B cell (primary cell): ENCODE data around the gene PLCG1. TPM values are rescaled to one million over a fixed set of nuclear protein-coding genes. Genes with fewer than 3 reads are reported as not detected.

ENCODE experiments used
- ATAC-seq: fragments of 200-7000 bp; cut with Tn5 transposase; one replicate; pipeline ENCODE4 v1.10.0; 2021; ENCODE audit warnings: low read depth, mild to moderate bottlenecking, moderate number of reproducible peaks, moderate library complexity
- CTCF ChIA-PET: fragments of 350-600 bp; sonication (Branson Sonifier 250); formaldehyde crosslinking; loops from one replicate; lab custom pipeline; 2021; ENCODE audit warnings: antibody characterized with exemption, inconsistent platforms; lab: Charles Lee
- POLR2A ChIA-PET: fragments of 350-600 bp; sonication (Branson Sonifier 250); formaldehyde crosslinking; loops from one replicate; lab custom pipeline; 2021; ENCODE audit warnings: antibody characterized with exemption; lab: Charles Lee
- DNase-seq: peaks from one replicate; pipeline ENCODE4 v3.0.0; 2013
- H2AFZ ChIP-seq: 2 replicates; pipeline ENCODE4 v1.6.1; 2012; ENCODE audit warnings: mild to moderate bottlenecking, low read depth, low read length; ENCODE audit not compliant: insufficient read depth, poor library complexity, severe bottlenecking
- H3K27ac ChIP-seq, 2 donors: 1 replicate in 1 of 2; 2 replicates in 1 of 2; pipeline ENCODE4 v1.5.1; 2012 to 2013; ENCODE audit warnings: low read length in 2 of 2, mild to moderate bottlenecking in 2 of 2, moderate library complexity in 1 of 2
- H3K27me3 ChIP-seq, 4 experiments: fragments of 200-600 bp in 1 of 4; sonication (generic) in 1 of 4; replicated peaks in 1 of 4; 1 replicate in 2 of 4; 2 replicates in 2 of 4; pipeline versions ENCODE4 v1.6.1 to v1.7.0; 2013 to 2016; ENCODE audit warnings: low read length in 3 of 4, mild to moderate bottlenecking in 2 of 4, mixed read lengths in 1 of 4, moderate library complexity in 1 of 4; ENCODE audit not compliant: insufficient read depth in 4 of 4, control insufficient read depth in 3 of 4; ENCODE audit errors: control extremely low read depth in 1 of 4
- H3K36me3 ChIP-seq, 2 experiments: replicated peaks in 1 of 2; 1 replicate in 1 of 2; 2 replicates in 1 of 2; pipeline versions ENCODE4 v1.6.1 to v1.7.1; 2013; ENCODE audit warnings: low read length in 1 of 2; ENCODE audit not compliant: insufficient read depth in 2 of 2, control insufficient read depth in 1 of 2; ENCODE audit errors: control extremely low read depth in 1 of 2, extremely low read depth in 1 of 2
- H3K4me1 ChIP-seq, 2 donors: fragments of 200-600 bp in 1 of 2; sonication (generic) in 1 of 2; 1 replicate in 1 of 2; 2 replicates in 1 of 2; pipeline versions ENCODE4 v1.5.1 to v1.6.1; 2013 to 2017; ENCODE audit warnings: low read length in 2 of 2; ENCODE audit not compliant: control insufficient read depth in 2 of 2, insufficient read depth in 2 of 2
- H3K4me2 ChIP-seq: replicated peaks from 2 replicates; pipeline ENCODE3; 2012; ENCODE audit warnings: mild to moderate bottlenecking, low read depth, low read length; ENCODE audit not compliant: poor library complexity, severe bottlenecking
- H3K4me3 ChIP-seq, 5 experiments: fragments of 200-600 bp in 1 of 5; sonication (generic) in 1 of 5; 1 replicate in 3 of 5; 2 replicates in 2 of 5; pipeline versions ENCODE4 v1.5.1 to v1.7.0; 2011 to 2016; ENCODE audit warnings: low read length in 4 of 5, mild to moderate bottlenecking in 4 of 5, low read depth in 2 of 5, control low read depth in 1 of 5, moderate library complexity in 1 of 5; ENCODE audit not compliant: insufficient read depth in 1 of 5; ENCODE audit errors: control extremely low read depth in 1 of 5, extremely low read depth in 1 of 5
- H3K79me2 ChIP-seq: fragments of 200-600 bp; sonication (generic); one replicate; pipeline ENCODE4 v1.6.0; 2016; ENCODE audit warnings: low read length; ENCODE audit not compliant: control insufficient read depth, insufficient read depth
- H3K9ac ChIP-seq: fragments of 200-600 bp; sonication (generic); 2 replicates; pipeline ENCODE4 v1.6.1; 2017; ENCODE audit warnings: mild to moderate bottlenecking, low read length, moderate library complexity
- H3K9me3 ChIP-seq, 3 donors: one replicate each; pipeline versions ENCODE4 v1.6.1 to v1.7.1; 2013; ENCODE audit warnings: low read length in 2 of 3; ENCODE audit not compliant: control insufficient read depth in 2 of 3, insufficient read depth in 1 of 3; ENCODE audit errors: control extremely low read depth in 1 of 3
- H4K20me1 ChIP-seq: 2 replicates; pipeline ENCODE4 v1.6.0; 2012; ENCODE audit warnings: mild to moderate bottlenecking, low read length; ENCODE audit not compliant: insufficient read depth, control insufficient read depth, poor library complexity, severe bottlenecking
- H3K27ac Mint-ChIP-seq: one replicate; pipeline ENCODE4 v1.8.0; 2021; ENCODE audit warnings: mixed read lengths
- H3K27me3 Mint-ChIP-seq: one replicate; pipeline ENCODE4 v1.8.0; 2021; ENCODE audit warnings: mixed read lengths
- H3K4me1 Mint-ChIP-seq: one replicate; pipeline ENCODE4 v1.8.0; 2021; ENCODE audit warnings: mixed read lengths
- H3K4me3 Mint-ChIP-seq: one replicate; pipeline ENCODE4 v1.8.0; 2021; ENCODE audit warnings: mixed read lengths
- H3K9me3 Mint-ChIP-seq: one replicate; pipeline ENCODE4 v1.8.0; 2022; ENCODE audit warnings: mixed read lengths; ENCODE audit not compliant: insufficient read depth
- EZH2 ChIP-seq: IDR thresholded peaks from 2 replicates; pipeline ENCODE4 v1.6.1; 2012; ENCODE audit warnings: borderline replicate concordance, low read depth, mild to moderate bottlenecking, moderate library complexity, low read length; ENCODE audit not compliant: insufficient read depth, poor library complexity, severe bottlenecking
- WGBS: methylation state at CpG from one replicate; pipeline ENCODE4 v1.1.5; 2013; ENCODE audit warnings: missing lambda C conversion rate; ENCODE audit not compliant: insufficient coverage; 5-methylcytosine and 5-hydroxymethylcytosine counted together
- intact Hi-C: fragments of 100-400 bp; cut with micrococcal nuclease; formaldehyde crosslinking; loops from one replicate; pipeline ENCODE4 v1.10.0; 2022
- polyA plus RNA-seq: library from polyadenylated mRNA; depleted of rRNA; stranded (reverse); fragments of >200 nt; gene quantifications from 2 replicates; pipeline ENCODE4 v1.2.3, GENCODE V29; 2012
- total RNA-seq, 2 donors: library from RNA; stranded (reverse); fragments of 120-200 nt in 1 of 2; gene quantifications; 1 replicate in 1 of 2; 2 replicates in 1 of 2; pipeline versions ENCODE4 v1.2.3 to v1.2.4, GENCODE V29; 2013 to 2022
- TF ChIP-seq, protein P1 (sequence below): fragments of 200-600 bp; IDR thresholded peaks from one replicate; pipeline ENCODE4 v1.8.0; 2022; ENCODE audit warnings: antibody characterized with exemption, mild to moderate bottlenecking

Gene PLCG1
- total and polyA plus RNA-seq, 2 donors (not counting 1 experiment from before 2014, with no cell fraction given) = 98.7 to 101 TPM

DNA sequence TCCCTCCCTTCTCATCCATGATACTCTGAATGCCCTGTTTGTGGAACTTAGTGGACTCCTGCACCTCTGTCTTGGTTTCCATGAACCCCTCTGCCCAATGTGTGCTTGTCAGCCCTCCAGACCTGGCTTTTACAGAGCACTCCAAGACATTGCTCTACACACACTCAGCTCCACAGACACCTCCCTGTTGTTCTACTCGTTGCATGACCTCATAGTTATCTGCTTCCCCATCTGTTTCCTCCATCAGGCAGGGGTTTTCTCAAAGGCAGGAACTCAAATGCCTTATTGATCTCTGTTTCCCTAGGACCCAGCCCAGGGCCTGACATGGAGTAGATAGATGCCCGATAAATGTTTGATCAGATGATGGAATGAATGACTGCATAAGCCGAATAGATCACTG, 13.3 kb downstream of the PLCG1 start:
- peak overlapping the region; percentile 74 for H3K27ac Mint-ChIP-seq
- H3K27me3 Mint-ChIP-seq = no peaks in the 10 kb centered on the region
- no peaks in the 10 kb centered on the region for H3K9me3 Mint-ChIP-seq
- Histone ChIP-seq H3K36me3 (no peaks in the 10 kb centered on the region), H3K4me2 (no peak overlapping the region), H3K9ac (no peak overlapping the region), H3K9me3 (no peaks in the 10 kb centered on the region), H3K27me3 (no peaks in the 10 kb centered on the region), H3K79me2 (peaks cover 60% of the 10 kb centered on the region), H2AFZ (no peak overlapping the region), H3K27ac (peak overlapping the region; percentile 19 to 23), H3K4me3 (no peak overlapping the region), H4K20me1 (peaks cover 24% of the 10 kb centered on the region), H3K4me1 (peaks cover 32 to 41% of the 10 kb centered on the region in 2 donors)
- ChIA-PET CTCF (interaction anchor here (0.8 to 12.9 kb wide), 4 partner anchors 13 to 553 kb away, joined by 3 to 122 read pairs (median 6); partner anchors contain the start of gene PLCG1), POLR2A (interaction anchor here (1.1 kb wide), 1 partner anchor 12 kb away, joined by 4 read pairs; no protein-coding TSS in a partner anchor)
- H3K4me1 Mint-ChIP-seq = peaks cover 72% of the 10 kb centered on the region
- no peak for ATAC-seq
- WGBS = 41% methylated on average over 3 of the region's 3 CpGs
- TF ChIP-seq EZH2 = no peak
- TF ChIP-seq, protein P1, sequence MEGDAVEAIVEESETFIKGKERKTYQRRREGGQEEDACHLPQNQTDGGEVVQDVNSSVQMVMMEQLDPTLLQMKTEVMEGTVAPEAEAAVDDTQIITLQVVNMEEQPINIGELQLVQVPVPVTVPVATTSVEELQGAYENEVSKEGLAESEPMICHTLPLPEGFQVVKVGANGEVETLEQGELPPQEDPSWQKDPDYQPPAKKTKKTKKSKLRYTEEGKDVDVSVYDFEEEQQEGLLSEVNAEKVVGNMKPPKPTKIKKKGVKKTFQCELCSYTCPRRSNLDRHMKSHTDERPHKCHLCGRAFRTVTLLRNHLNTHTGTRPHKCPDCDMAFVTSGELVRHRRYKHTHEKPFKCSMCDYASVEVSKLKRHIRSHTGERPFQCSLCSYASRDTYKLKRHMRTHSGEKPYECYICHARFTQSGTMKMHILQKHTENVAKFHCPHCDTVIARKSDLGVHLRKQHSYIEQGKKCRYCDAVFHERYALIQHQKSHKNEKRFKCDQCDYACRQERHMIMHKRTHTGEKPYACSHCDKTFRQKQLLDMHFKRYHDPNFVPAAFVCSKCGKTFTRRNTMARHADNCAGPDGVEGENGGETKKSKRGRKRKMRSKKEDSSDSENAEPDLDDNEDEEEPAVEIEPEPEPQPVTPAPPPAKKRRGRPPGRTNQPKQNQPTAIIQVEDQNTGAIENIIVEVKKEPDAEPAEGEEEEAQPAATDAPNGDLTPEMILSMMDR = no peak
- no peak overlapping the region for H3K4me3 Mint-ChIP-seq
- no peak for DNase-seq
- intact Hi-C loops = no loop called here

DNA sequence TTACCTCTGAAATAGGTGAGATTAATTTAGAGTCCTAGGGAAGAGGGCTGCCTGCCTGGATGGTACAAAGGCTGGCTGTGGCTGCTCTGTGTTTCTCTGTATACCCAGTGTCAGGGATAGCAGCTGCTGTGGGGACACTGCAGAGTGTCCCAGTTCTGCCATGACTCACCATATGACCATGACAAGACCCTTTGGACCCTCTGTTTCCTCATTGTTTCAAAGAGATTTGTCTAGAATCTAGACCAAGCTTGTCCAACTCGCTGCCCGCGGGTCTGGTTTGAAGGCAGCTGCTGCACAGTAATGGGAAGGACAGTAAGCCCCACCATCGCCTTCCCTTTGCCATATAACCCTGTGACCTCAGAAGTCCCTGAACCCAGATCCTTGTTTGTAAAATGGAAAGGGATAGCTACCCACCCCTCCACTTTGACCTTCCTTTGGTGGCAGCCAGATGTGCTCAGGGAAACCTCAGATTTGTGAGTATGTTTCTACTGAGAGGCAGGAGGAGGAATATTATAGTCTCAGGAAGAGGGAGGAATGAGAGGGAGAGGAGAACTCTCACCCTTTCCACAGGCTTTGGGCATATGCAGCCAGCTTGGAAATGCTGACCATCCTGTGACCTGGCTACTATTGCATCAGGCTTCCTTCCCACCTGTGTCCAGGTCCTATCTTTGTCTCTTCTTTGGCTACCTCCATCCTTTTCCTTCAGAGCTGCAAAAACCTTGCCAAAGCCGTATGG, 14.0 kb downstream of the PLCG1 start:
- peaks cover 54% of the 10 kb centered on the region for H3K79me2 ChIP-seq
- intact Hi-C loops = no loop called here

More for the DNA sequence above, 14.0 kb downstream of the PLCG1 start:
- H3K4me1 Mint-ChIP-seq = peaks cover 72% of the 10 kb centered on the region
- ATAC-seq (no peak), DNase-seq (no peak)
- no peaks in the 10 kb centered on the region for H3K27me3 ChIP-seq
- no peak for TF ChIP-seq EZH2
- TF ChIP-seq, protein P1 = no peak
- 92% methylated on average over 3 of the region's 5 CpGs for WGBS
- peak overlapping the region in 1 of 2 donors; percentile 23 for H3K27ac ChIP-seq
- H3K4me2 ChIP-seq = no peak overlapping the region
- H4K20me1 ChIP-seq = peaks cover 18% of the 10 kb centered on the region
- no peaks in the 10 kb centered on the region for H3K27me3 Mint-ChIP-seq
- no peak overlapping the region for H3K4me3 Mint-ChIP-seq
- ChIA-PET CTCF (interaction anchor here (0.8 to 12.9 kb wide), 4 partner anchors 14 to 553 kb away, joined by 3 to 122 read pairs (median 6); partner anchors contain the start of gene PLCG1), POLR2A (interaction anchor here (1.4 kb wide), 1 partner anchor 15 kb away, joined by 7 read pairs; no protein-coding TSS in a partner anchor)
- H3K9me3 Mint-ChIP-seq = no peaks in the 10 kb centered on the region
- H3K27ac Mint-ChIP-seq = peak overlapping the region; percentile 74
- H3K4me1 ChIP-seq = peaks cover 30 to 41% of the 10 kb centered on the region in 2 donors
- H3K9me3 ChIP-seq = peaks cover 0 to 2% (median 0%) of the 10 kb centered on the region in 3 donors
- no peaks in the 10 kb centered on the region for H3K36me3 ChIP-seq
- no peak overlapping the region for H2AFZ ChIP-seq
- no peak overlapping the region for H3K9ac ChIP-seq
- no peak overlapping the region for H3K4me3 ChIP-seq
